ENCODE data around the gene TMEM178B. TPM values are rescaled to one million over a fixed set of nuclear protein-coding genes. Genes with fewer than 3 reads are reported as not detected.

TMEM178B gene
- total and polyA plus RNA-seq, 2 of the 4 experiments (the other 2 are of a cell fraction) = under 0.01 to 0.05 TPM

DNA sequence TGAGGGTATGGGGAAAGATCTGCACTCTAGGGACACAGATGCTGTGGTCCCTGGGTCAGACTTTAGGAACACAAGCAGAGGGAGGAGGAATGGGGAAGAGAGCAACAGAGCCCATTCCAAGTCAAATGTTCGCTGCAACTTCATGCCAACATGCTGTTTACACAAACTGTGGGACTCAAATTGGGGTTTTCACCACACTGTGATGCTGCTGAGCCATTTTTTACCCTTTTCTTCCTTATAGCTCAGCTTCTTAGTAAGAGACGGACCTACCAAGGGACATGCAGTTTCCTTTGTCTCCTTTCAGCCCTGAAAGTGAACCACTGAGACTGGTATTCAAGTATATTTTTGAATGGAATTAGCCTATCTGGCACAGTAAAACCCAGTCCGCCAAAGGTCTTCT lies 413.1 kb downstream of the TMEM178B start:
- H2AFZ ChIP-seq (replicated peaks; ENCODE audit: low read length, poor library complexity) = no peak overlapping the region
- WGBS, 2 experiments (ENCODE audit: extremely low coverage in 2 of 2, insufficient read length in 1 of 2) = 43% methylated on average over 2 of the region's 3 CpGs; no CpG with 5 or more reads in 1 of the 2 experiments
- ChIA-PET CTCF (no interaction called here), POLR2A (ENCODE audit: unreplicated experiment) (no interaction called here)
- no peak overlapping the region for H2BK5ac ChIP-seq (ENCODE audit: low read depth, low read length, poor library complexity, severe bottlenecking)
- H4K8ac ChIP-seq (ENCODE audit: low read depth in 2 of 2, low read length in 2 of 2) = no peak overlapping the region
- no peak overlapping the region for H3K4me3 ChIP-seq (ENCODE audit: insufficient read depth, low read depth, low read length)
- no peak overlapping the region for H3K18ac ChIP-seq (ENCODE audit: low read depth, low read length)
- TF ChIP-seq POLR2A (IDR thresholded peaks at IDR 0.05; ENCODE audit: low read depth, low read length) (no peak), RCOR1 (IDR thresholded peaks at IDR 0.05; ENCODE audit: insufficient replicate concordance, low read length) (no peak), USF2 (IDR thresholded peaks at IDR 0.05; ENCODE audit: low read depth, low read length) (no peak), MAFK (IDR thresholded peaks at IDR 0.05; ENCODE audit: low read depth, low read length) (no peak), FOS (IDR thresholded peaks at IDR 0.05; ENCODE audit: low read depth, low read length) (no peak), CEBPB (IDR thresholded peaks at IDR 0.05; ENCODE audit: low read depth, low read length) (no peak), CHD1 (IDR thresholded peaks at IDR 0.05; ENCODE audit: low read depth, low read length) (no peak), MAZ (IDR thresholded peaks at IDR 0.05; ENCODE audit: borderline replicate concordance, low read depth, low read length) (no peak), RFX5 (IDR thresholded peaks at IDR 0.05; ENCODE audit: low read depth, low read length) (no peak), MXI1 (IDR thresholded peaks at IDR 0.05; ENCODE audit: borderline replicate concordance, low read depth, low read length) (no peak), SMC3 (IDR thresholded peaks at IDR 0.05; ENCODE audit: low read depth, low read length) (no peak), BHLHE40 (IDR thresholded peaks at IDR 0.05; ENCODE audit: low read depth, low read length) (no peak), NFE2L2 (IDR thresholded peaks at IDR 0.05; ENCODE audit: low read depth, low read length) (no peak), RAD21 (IDR thresholded peaks at IDR 0.05; ENCODE audit: low read length) (no peak)
- TF ChIP-seq, protein P1, sequence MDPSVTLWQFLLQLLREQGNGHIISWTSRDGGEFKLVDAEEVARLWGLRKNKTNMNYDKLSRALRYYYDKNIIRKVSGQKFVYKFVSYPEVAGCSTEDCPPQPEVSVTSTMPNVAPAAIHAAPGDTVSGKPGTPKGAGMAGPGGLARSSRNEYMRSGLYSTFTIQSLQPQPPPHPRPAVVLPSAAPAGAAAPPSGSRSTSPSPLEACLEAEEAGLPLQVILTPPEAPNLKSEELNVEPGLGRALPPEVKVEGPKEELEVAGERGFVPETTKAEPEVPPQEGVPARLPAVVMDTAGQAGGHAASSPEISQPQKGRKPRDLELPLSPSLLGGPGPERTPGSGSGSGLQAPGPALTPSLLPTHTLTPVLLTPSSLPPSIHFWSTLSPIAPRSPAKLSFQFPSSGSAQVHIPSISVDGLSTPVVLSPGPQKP (IDR thresholded peaks at IDR 0.05; ENCODE audit: borderline replicate concordance, low read depth, low read length) = no peak
- TF ChIP-seq, protein P2, sequence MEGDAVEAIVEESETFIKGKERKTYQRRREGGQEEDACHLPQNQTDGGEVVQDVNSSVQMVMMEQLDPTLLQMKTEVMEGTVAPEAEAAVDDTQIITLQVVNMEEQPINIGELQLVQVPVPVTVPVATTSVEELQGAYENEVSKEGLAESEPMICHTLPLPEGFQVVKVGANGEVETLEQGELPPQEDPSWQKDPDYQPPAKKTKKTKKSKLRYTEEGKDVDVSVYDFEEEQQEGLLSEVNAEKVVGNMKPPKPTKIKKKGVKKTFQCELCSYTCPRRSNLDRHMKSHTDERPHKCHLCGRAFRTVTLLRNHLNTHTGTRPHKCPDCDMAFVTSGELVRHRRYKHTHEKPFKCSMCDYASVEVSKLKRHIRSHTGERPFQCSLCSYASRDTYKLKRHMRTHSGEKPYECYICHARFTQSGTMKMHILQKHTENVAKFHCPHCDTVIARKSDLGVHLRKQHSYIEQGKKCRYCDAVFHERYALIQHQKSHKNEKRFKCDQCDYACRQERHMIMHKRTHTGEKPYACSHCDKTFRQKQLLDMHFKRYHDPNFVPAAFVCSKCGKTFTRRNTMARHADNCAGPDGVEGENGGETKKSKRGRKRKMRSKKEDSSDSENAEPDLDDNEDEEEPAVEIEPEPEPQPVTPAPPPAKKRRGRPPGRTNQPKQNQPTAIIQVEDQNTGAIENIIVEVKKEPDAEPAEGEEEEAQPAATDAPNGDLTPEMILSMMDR (conservative IDR thresholded peaks at IDR 0.05; ENCODE audit: low read depth, low read length) = no peak
- H3K14ac ChIP-seq (replicated peaks; ENCODE audit: low read depth, low read length) = no peak overlapping the region
- H4K20me1 ChIP-seq (ENCODE audit: insufficient read depth, low read length) = no peaks in the 10 kb centered on the region
- H3K4me2 ChIP-seq (ENCODE audit: low read depth, low read length) = no peak overlapping the region
- H2BK20ac ChIP-seq (ENCODE audit: low read depth, low read length) = no peak overlapping the region
- H3K79me1 ChIP-seq (ENCODE audit: low read depth in 1 of 2, low read length in 2 of 2) = no peaks in the 10 kb centered on the region
- in situ Hi-C loops (cut with MboI; ENCODE audit: low sequenced_read_pairs) (no loop called here), dilution Hi-C loops (cut with HindIII; ENCODE audit: low sequenced_read_pairs, unreplicated experiment) (no loop called here), intact Hi-C loops (cut with micrococcal nuclease) (no loop called here)
- DNase-seq (no peak), ATAC-seq (ENCODE audit: low read depth) (no peak)
- H3K9ac ChIP-seq (ENCODE audit: low read depth, low read length) = no peak overlapping the region
- H3K23ac ChIP-seq (ENCODE audit: low read depth, low read length) = no peak overlapping the region
- H4K5ac ChIP-seq (ENCODE audit: low read depth, low read length) = no peak overlapping the region
- 0 out of 2 replicates have a peak, but pooled peaks cover 4% of the 10 kb centered on the region for H3K9me3 ChIP-seq (ENCODE audit: control insufficient read depth, insufficient read depth, low read length)
- H3K27me3 ChIP-seq (ENCODE audit: control insufficient read depth, insufficient read depth, low read length) = no peaks in the 10 kb centered on the region
- no peaks in the 10 kb centered on the region for H3K9me1 ChIP-seq (ENCODE audit: insufficient read depth, low read length)
- BruUV-seq (replicated peaks) = no TSS peak
- no peaks in the 10 kb centered on the region for H3K4me1 ChIP-seq (ENCODE audit: control insufficient read depth, insufficient read depth, low read length)
- no peak overlapping the region for H2BK15ac ChIP-seq (ENCODE audit: low read depth, low read length)
- no peak overlapping the region for H2BK120ac ChIP-seq (ENCODE audit: low read depth, low read length)
- H3K4ac ChIP-seq (ENCODE audit: low read depth, low read length) = no peak overlapping the region
- H3K27ac ChIP-seq (ENCODE audit: insufficient read depth, low read length) = no peak overlapping the region
- no peak overlapping the region for H3K56ac ChIP-seq (ENCODE audit: extremely low read depth, insufficient read depth, low read length)
- no peak overlapping the region for H2AK9ac ChIP-seq (replicated peaks; ENCODE audit: low read depth, low read length, poor library complexity)
- H2AK5ac ChIP-seq (ENCODE audit: low read depth, low read length) = no peak overlapping the region
- H3K36me3 ChIP-seq (ENCODE audit: control insufficient read depth, insufficient read depth, low read length) = no peaks in the 10 kb centered on the region
- no peak overlapping the region for H4K91ac ChIP-seq (ENCODE audit: insufficient read depth, low read depth, low read length)

Measured in IMR-90 (cell line).